IPS DF 6.9 (cell line): ENCODE results near the gene SH3BP1.

ENCODE experiments used
- DNase-seq: peaks from one replicate; pipeline ENCODE4 v3.0.0-alpha.2; 2013; ENCODE audit warnings: low read depth, low spot score
- H3K27ac ChIP-seq: one replicate; pipeline ENCODE4 v1.5.1; 2013; ENCODE audit warnings: low read length, control low read depth
- H3K27me3 ChIP-seq: 2 replicates; pipeline ENCODE4 v1.6.1; 2013; ENCODE audit warnings: mild to moderate bottlenecking, low read length; ENCODE audit not compliant: control insufficient read depth, insufficient read depth
- H3K36me3 ChIP-seq: 2 replicates; pipeline ENCODE4 v1.6.1; 2013; ENCODE audit warnings: low read length; ENCODE audit not compliant: control insufficient read depth, insufficient read depth
- H3K4me1 ChIP-seq: 2 replicates; pipeline ENCODE4 v1.6.1; 2013; ENCODE audit warnings: low read length; ENCODE audit not compliant: control insufficient read depth, insufficient read depth
- H3K4me3 ChIP-seq: 2 replicates; pipeline ENCODE4 v1.5.1; 2013; ENCODE audit warnings: mild to moderate bottlenecking, low read length
- H3K9me3 ChIP-seq: 2 replicates; pipeline ENCODE4 v1.6.1; 2013; ENCODE audit warnings: low read length, inconsistent platforms; ENCODE audit not compliant: control insufficient read depth, insufficient read depth
- WGBS: extraction: QIAGEN DNeasy Blood & Tissue Kit; methylation state at CpG from one replicate; pipeline ENCODE4 v1.1.7; 2013; ENCODE audit warnings: mixed read lengths, missing lambda C conversion rate; ENCODE audit not compliant: insufficient read length, insufficient coverage; 5-methylcytosine and 5-hydroxymethylcytosine counted together

The SH3BP1 gene

DNA sequence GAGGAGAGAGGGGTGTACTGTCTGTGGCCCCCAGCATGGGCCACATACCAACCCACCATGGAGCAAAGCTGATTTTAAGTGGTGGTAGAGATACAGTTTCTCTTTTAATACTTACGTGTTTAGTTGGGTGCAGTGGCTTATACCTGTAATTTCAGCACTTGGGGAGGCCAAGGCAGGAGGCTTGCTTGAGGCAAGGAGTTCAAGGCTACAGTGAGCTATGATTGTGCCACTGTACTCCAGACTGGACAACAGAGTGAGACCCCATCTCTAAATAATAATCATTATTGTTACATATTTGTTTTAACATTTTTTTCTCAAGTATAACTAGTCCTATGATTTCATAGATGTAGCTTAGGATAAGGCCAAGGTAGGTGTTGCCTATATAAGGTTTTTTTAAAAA is 22.0 kb upstream of the SH3BP1 start:
- no peaks in the 10 kb centered on the region for H3K9me3 ChIP-seq
- no peak overlapping the region for H3K27ac ChIP-seq
- H3K27me3 ChIP-seq: no peaks in the 10 kb centered on the region
- WGBS: no CpG with 5 or more reads among the region's 1 CpG
- peaks cover 18% of the 10 kb centered on the region; the same call in 1 of the 2 replicates for H3K36me3 ChIP-seq
- DNase-seq: no peak
- no peak overlapping the region for H3K4me3 ChIP-seq
- H3K4me1 ChIP-seq: no peaks in the 10 kb centered on the region

DNA sequence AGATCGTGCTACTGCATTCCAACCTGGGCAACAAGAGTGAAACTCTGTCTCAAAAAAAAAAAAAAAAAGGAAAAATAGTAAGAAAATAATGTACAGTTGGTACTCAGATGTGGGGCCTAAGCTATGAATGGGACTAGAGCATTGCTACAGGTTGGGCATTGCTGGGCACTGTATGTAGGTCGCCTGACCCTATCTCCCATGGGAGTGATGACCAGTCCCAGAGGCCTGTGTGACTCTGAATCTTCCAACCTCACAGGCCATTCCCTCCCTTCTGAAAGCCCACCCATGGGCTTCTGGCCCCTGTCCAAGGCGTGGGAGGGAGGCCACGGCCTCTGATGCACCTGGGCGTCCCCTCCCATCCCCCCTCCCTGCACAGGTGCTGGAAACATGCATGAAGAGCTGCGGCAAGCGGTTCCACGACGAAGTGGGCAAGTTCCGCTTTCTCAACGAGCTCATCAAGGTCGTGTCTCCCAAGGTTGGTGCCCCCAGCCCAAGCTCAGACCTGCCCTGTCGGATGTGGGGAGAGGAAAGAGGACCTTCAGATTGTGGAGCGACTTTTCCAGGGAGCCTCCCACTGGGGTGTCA is 21.3 kb upstream of the SH3BP1 start:
- Histone ChIP-seq H3K4me3 (no peak overlapping the region), H3K27ac (no peak overlapping the region), H3K36me3 (peaks cover 20% of the 10 kb centered on the region; the same call in 1 of the 2 replicates), H3K4me1 (no peaks in the 10 kb centered on the region), H3K9me3 (no peaks in the 10 kb centered on the region), H3K27me3 (no peaks in the 10 kb centered on the region)
- DNase-seq: no peak
- no CpG with 5 or more reads among the region's 14 CpGs for WGBS

DNA sequence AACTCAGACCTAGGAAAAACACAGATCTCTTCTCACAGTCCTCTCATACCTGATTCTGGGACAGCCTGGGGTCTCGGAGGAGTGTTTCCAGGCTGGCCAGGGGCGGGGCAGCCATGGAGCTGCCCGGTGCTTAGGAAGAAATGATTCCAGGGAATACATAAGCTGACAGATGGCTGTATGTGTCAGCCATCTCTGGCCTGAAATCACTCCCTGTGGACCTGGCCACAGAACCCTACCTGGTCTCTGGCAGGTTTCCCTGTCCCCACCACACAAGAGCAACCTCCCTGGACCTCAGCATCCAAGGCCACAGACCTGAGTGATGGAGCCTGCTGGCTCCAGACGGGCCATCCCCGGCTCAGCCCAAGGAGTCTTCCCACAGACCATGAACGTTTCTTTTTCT is 20.8 kb upstream of the SH3BP1 start:
- Histone ChIP-seq H3K27ac (no peak overlapping the region), H3K4me3 (no peak overlapping the region), H3K9me3 (no peaks in the 10 kb centered on the region), H3K36me3 (peaks cover 22% of the 10 kb centered on the region; the same call in 1 of the 2 replicates), H3K27me3 (no peaks in the 10 kb centered on the region), H3K4me1 (0 out of 2 replicates have a peak, but pooled peaks cover 2% of the 10 kb centered on the region)
- WGBS: no CpG with 5 or more reads among the region's 6 CpGs
- no peak for DNase-seq

DNA sequence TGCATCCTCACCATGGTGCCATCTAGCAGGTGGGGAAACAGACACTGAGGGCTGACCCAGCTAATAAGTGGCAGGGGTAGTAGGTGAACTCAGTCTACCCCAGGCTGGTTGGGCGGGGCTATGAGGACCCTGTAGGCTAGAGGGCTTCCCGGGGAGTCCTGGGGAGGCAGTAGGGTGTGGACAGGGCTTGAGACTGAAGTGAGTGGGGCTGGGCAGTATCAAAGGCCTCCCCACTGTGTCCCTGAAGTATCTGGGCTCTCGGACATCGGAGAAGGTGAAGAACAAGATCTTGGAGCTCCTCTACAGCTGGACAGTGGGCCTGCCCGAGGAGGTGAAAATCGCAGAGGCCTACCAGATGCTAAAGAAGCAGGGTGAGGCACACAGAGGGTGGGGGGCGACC is 19.5 kb upstream of the SH3BP1 start:
- no CpG with 5 or more reads among the region's 7 CpGs for WGBS
- no peaks in the 10 kb centered on the region for H3K9me3 ChIP-seq

DNA sequence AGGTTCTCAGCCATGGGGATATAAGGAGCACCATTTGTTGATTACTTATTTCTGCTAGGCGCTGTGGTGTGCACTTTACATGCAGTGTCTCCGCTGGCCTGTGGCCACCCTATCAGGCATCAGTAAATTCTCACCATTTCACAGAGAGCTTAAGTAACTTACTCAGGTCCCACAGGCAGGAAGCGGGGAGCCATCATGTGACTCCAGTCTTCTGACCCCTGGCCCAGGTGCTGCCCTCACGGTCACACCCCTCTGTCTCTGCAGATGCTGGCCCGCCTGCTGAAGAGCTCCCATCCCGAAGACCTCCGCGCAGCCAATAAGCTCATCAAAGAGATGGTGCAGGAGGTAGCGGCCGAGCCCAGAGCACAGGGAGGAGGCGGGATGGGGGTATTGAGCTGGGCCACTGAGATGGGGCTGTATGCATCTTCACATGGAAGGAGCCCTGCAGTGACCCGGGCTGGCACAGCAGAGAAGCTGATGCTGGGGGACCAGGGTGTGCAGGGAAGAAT is 18.1 kb upstream of the SH3BP1 start:
- H3K9me3 ChIP-seq: no peaks in the 10 kb centered on the region
- DNase-seq: no peak
- no peak overlapping the region for H3K4me3 ChIP-seq
- H3K27ac ChIP-seq: no peak overlapping the region
- H3K36me3 ChIP-seq: peaks cover 23% of the 10 kb centered on the region
- no CpG with 5 or more reads among the region's 12 CpGs for WGBS
- no peaks in the 10 kb centered on the region for H3K27me3 ChIP-seq
- 0 out of 2 replicates have a peak, but pooled peaks cover 2% of the 10 kb centered on the region for H3K4me1 ChIP-seq

More for the DNA sequence above, 19.5 kb upstream of the SH3BP1 start:
- 0 out of 2 replicates have a peak, but pooled peaks cover 2% of the 10 kb centered on the region for H3K4me1 ChIP-seq
- H3K27me3 ChIP-seq: no peaks in the 10 kb centered on the region
- no peak overlapping the region for H3K4me3 ChIP-seq
- H3K36me3 ChIP-seq: peaks cover 22% of the 10 kb centered on the region
- DNase-seq: no peak
- no peak overlapping the region for H3K27ac ChIP-seq

DNA sequence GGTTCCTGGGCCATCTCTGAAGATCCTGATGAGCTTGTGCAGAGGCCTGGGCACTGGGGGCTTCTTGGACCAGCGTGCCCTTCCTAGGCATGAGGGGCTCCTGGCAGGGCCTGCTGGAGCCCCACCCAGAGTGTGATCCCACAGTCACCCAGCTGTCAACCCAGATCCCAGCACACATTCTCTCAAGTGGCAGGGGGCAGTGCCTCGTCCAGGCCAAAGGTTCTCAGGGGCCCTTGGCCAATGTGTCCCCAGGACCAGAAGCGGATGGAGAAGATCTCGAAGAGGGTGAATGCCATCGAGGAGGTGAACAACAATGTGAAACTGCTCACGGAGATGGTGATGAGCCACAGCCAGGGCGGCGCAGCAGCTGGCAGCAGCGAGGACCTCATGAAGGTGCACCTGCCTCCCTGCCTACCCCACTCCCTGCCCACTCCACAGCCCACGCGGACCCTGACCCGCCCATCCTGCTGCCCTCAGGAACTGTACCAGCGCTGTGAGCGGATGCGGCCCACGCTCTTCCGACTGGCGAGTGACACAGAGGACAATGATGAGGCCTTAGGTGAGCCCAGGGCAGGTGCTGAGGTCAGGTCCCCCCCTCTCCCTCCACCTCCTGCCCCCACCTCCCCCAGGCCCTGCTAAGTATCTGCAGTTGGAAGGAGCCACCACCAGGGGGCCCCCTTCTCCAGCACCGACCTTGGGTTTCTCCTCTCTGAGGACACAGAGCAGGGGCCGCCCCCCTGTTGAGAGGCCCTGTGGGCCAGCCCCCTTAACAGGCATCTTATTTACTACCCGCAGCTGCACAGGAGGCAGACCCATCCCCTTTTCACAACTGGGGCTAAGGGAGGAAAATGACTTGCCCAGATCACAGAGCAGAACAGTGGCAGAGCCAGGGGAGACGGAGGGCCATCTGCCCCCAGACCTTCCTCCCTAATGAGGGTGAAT is 16.1 kb upstream of the SH3BP1 start:
- no peak for DNase-seq
- WGBS: no CpG with 5 or more reads among the region's 22 CpGs
- no peak overlapping the region for H3K27ac ChIP-seq
- H3K27me3 ChIP-seq: no peaks in the 10 kb centered on the region
- peaks cover 4% of the 10 kb centered on the region; the same call in 1 of the 2 replicates for H3K4me1 ChIP-seq
- H3K4me3 ChIP-seq: no peak overlapping the region
- H3K36me3 ChIP-seq: peaks cover 13% of the 10 kb centered on the region
- no peaks in the 10 kb centered on the region for H3K9me3 ChIP-seq

DNA sequence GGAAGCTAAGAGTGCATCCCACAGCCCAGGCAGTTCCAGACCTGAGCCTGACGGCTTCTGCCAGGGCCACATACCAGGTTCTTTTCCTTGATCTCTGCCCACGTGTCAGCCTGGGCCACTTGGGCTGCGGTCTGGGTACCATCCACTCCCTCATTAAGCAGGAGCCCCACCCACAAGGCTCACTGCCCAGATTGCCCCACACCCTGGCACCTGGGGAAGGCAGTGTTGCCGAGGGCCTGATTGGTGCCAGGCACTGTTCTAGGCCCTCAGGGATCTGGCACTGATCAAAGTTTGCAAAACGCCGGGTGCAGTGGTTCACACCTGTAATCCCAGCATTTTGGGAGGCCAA is 15.5 kb upstream of the SH3BP1 start:
- Histone ChIP-seq H3K36me3 (peaks cover 12% of the 10 kb centered on the region), H3K27me3 (no peaks in the 10 kb centered on the region), H3K4me1 (peaks cover 4% of the 10 kb centered on the region; the same call in 1 of the 2 replicates), H3K4me3 (no peak overlapping the region; the same call in 1 of the 2 replicates), H3K9me3 (no peaks in the 10 kb centered on the region), H3K27ac (no peak overlapping the region)
- no peak for DNase-seq
- no CpG with 5 or more reads among the region's 6 CpGs for WGBS

DNA sequence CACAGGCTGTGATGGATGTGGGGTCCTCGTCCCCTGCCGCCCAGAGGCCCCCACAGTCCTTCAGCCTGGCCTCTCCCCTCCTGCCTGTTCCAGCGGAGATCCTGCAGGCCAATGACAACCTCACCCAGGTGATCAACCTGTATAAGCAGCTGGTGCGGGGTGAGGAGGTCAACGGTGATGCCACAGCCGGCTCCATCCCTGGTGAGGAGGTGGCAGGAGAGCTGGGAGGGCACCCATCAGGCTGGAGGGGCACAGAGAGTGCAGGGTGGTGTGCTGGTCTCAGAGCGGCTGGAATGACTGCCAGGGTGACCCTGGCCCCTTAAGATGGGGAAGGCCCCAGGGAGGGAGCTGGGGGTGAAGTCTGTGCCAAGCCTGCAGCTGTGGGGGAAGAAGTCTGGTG is 14.6 kb upstream of the SH3BP1 start:
- Histone ChIP-seq H3K4me3 (no peak overlapping the region), H3K27me3 (no peaks in the 10 kb centered on the region), H3K4me1 (peaks cover 4% of the 10 kb centered on the region; the same call in 1 of the 2 replicates), H3K36me3 (peaks cover 12% of the 10 kb centered on the region), H3K9me3 (no peaks in the 10 kb centered on the region), H3K27ac (no peak overlapping the region)
- DNase-seq: no peak
- WGBS: no CpG with 5 or more reads among the region's 7 CpGs

DNA sequence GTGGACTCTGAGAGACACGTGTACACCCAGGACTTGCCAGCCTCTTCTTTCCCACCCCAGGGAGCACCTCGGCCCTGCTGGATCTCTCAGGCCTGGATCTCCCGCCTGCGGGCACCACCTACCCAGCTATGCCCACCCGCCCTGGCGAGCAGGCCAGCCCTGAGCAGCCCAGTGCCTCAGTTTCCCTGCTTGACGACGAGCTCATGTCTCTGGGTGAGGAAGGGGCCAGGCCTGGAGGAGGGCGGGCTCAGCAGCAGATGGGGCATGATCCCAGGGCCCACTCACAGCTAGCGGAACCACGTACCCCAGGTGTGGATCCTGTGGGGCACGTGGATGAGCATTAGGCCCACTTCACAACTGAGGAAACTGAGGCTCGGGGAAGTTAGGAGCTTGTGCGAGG is 13.7 kb upstream of the SH3BP1 start:
- no CpG with 5 or more reads among the region's 14 CpGs for WGBS
- DNase-seq: no peak
- Histone ChIP-seq H3K27ac (no peak overlapping the region), H3K36me3 (peaks cover 10% of the 10 kb centered on the region), H3K9me3 (no peaks in the 10 kb centered on the region), H3K4me3 (no peak overlapping the region), H3K27me3 (no peaks in the 10 kb centered on the region), H3K4me1 (peaks cover 4% of the 10 kb centered on the region; the same call in 1 of the 2 replicates)

DNA sequence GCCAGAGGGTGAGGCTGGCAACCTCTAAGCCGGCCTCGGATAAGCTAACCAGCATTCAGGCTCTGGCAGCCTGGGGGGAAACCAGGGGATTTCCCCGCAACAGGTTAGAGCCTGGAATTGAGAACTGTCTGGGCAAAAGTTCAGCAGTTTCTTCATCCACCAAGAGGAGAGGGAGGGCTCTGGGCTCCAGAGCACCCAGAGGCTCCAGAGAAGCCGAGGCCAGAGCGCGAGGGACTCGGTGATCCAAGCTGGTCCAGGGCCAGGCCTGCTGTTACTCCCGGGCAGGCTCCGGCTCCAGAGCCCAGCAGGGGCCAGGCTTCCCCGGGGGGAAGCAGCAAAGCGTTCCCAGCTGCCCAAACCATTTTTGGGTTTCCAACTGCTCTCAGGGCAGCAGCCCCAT is 13.3 kb upstream of the SH3BP1 start:
- WGBS: no CpG with 5 or more reads among the region's 11 CpGs
- Histone ChIP-seq H3K36me3 (peaks cover 8% of the 10 kb centered on the region), H3K4me1 (peaks cover 4% of the 10 kb centered on the region; the same call in 1 of the 2 replicates), H3K4me3 (no peak overlapping the region), H3K27me3 (no peaks in the 10 kb centered on the region), H3K27ac (no peak overlapping the region), H3K9me3 (no peaks in the 10 kb centered on the region)
- no peak for DNase-seq
